Embryonic facial prominence (tissue), 1 donor: ENCODE measurements around the gene SSNA1.

Experiments used
- DNase-seq: peaks from one replicate; pipeline ENCODE4 v3.0.0-alpha.2; 2016; ENCODE audit errors: extremely low spot score

SSNA1 gene

DNA sequence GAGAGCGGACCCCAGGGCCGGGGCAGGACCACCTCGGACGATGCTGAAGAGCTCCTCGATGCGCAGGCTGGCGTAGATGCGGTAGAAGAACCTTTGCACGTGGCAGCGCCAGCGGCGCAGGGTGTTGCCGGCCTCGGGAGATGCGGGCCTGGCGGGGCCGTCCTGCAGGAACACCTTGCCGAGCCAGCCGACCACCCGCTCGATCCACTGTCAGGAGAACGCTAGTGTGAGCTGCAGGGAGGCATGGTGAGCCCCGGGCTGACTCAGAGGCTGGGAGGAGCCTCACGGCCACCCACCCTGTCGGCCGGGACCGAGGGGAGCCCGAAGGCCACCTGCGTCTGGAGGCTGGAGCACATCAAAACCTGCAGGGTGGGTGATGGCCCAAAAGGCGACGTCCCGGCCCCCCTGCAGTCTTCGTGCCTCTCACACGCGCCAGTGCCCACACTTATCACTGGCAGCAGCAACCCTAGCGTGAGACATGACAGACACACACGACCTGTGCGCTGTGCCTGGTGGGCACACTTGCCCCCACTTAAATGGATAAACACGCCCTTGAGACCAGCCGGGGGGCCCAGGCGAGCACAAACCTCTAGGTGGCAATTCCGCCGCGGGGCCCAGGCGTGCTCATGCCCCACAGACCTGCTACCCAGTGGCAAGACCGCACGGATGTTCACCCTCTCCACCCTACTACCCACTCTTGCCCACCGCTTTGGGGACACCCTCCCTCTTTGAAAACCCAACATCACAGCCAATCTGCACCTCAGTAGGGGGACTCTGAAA is 3.4 kb upstream of the SSNA1 start:
- DNase-seq, result no peak

DNA sequence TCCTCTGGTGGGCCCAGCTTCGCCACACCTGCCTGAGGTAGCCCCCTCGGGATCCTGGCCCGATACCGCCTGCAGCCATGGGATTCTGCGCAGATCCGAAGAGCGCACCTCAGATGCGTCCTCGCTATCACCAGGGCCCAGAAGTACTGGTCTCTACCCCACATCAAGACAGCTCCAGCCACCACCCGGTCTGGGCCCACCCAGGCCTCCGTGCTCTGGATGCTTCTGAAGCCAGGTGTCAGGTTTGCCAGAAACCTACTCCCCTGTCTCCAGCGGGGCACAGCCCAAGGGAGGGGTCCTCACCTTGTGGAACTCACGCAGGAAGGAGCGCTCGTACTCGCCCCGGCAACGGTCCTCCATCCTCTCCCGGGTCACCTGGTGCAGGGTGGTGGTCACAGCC is 2.6 kb upstream of the SSNA1 start:
- no peak for DNase-seq

DNA sequence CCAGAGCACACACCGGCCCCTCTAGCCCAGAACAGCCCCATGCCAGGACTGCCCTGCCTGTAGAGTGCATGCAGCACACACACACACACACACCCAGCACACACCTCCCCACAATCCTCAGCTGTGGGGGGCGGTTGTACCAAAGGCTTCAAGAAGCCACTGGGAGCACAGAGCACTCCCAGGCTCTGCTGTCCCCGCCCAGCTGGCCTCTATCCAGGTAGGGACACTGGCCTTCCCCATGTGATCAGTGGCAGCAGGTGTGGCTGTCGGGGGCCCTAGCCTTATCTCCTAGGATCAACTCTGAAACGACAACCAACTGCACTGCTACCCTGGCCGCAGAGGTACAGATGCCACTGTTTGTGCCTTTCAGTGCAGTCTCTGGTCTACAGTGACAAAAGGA is 2.1 kb upstream of the SSNA1 start:
- no peak for DNase-seq

DNA sequence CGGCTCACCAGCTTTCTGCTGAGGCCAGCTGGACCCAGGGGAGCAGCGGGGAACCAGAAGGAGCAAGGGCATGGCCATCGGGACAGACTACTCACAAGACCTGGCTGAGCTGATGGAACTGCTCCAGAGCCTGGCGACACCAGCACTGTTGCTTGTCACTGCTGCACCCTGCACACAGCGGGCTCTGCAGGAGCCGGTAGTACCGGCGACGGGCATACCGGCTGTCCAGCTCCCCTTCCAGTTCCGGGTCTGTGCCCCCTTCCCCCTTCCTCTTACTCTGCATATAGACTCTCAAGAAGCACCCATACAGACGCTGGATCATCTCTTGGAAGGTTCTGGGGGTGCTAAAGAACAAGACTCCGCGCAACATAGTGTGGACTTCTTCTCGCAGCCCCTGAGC is 1.1 kb upstream of the SSNA1 start:
- no peak for DNase-seq

DNA sequence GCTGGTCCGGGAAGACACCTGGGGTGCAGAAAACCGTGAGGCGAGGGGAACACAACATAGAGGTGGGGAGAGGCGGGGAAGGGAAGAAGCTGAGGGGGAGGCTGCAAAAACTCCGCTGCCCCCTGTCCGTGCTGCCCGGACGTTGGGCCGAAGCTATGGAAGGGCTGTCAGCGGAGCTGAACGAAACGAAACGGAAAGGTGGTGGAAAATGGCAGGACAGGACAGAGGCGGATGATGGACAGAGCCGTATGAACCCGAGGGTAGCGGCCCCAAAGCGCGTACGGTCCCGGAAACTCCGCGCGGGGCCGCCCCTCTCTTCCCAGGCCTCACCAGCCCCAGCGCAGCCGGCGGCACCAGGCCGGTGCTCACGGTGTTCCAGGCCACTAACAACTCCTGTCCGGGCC is 388 bp upstream of the SSNA1 start:
- DNase-seq, result no peak

DNA sequence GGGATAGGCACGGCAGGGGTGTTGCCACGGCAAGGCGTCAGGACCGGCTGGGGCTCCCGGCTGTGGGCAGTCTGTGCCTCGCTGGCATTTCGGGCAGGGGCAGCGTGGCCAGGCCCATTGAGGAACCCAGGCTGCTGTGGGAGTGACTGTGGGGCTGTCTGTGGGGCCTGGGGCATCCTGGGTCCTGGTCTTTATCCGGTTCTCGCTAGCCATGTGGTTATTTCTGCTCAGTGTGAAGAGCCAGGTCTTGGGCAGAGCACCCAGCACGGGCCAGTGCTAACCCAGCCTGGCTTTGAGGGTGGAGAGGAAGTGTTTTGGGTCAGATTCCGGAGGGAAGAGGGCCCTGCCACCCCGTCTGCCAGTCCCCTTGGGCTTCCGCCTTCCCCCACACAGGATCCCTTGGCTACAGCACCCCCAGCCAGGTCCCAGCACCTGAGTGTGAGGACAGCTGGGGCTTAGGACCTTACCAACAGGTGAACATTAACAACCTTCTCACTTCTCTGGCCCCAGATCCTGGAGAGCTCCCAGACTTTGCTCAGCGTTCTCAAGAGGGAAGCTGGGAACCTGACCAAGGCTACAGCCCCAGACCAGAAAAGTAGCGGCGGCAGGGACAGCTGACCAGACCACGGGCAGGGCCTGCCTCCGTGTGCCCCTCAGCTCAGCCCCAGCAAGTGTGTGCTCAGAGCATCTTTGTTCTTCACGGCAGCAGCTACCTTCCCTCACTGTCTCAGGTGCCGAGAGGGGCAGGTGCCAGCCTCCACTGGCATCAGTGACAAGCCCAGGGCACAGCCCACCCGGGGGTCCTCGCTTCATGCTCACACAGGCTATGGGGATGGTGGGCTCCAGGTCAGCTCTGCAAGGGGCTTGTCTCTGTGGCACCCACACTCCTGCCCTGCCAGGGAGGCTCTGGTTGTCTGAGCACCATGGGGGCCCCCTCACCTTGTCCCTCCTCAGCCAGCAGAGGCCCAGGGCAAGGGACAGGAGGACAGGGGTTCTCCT is 1.1 kb downstream of the SSNA1 start:
- no peak for DNase-seq

GRCh38 chr9:137190315-137190856 is 1.9 kb downstream of the SSNA1 start:
- DNase-seq, result no peak

- DNase-seq, result no peak
These were observed 2.8 kb downstream of the SSNA1 start for GRCh38 chr9:137191245-137191644.

DNA sequence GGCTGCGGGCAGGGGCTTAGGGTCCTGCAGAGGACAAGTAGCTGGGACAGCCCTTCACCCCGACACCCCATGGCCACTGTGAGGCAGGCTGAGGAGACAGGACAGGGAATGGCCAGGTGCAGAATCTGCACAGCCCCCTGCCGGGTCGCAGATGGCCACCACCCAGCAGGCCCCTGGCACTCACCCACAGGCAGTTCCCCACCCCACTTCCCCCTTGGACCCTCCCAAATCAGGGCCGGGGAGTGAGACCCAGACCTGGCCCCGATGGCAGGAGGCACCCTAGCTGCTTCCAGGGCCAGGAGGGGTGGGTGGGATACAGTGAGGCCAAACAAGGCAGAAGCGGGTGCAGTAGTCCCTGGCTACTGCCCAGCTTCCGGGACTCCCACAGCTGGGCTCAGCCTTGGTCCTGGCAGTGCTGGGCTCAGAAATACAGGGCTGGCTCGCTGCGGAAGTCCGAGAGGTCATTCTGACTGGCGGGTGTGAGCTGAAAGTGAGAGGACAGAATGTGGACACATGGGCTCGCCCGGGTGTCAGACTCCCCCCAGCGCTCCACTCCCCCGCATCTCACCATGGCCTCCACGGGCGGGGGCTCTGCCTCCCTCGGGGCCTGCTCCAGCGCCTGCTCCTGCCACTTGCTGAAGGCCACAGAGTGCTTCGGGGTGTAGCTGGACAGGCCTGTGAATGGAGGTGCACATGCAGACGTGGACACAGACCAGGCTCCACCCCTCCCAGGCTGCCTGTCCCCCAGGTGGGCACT is 3.4 kb downstream of the SSNA1 start:
- DNase-seq, result no peak

GRCh38 chr9:137192448-137192780 is 3.9 kb downstream of the SSNA1 start:
- DNase-seq, result no peak

DNA sequence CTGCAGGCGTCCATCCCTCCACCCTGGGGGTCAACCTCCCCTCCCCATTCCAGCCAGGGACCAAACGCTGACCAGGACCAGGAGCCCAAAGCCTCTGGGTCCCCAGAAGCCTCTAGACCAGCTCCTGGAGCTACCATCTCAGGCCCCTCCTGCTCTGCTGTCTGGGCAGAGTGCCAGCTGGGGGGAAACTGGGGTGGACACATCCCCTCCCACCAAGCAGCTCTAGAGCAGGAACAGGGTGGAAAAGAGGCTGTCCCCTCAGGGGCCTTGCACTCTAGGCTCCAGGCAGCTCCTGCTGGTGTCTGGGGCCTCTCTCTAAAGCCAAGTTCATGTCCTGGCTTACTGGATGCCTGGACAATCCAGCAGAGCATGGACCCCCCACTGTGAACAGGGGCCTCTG is 4.4 kb downstream of the SSNA1 start:
- no peak for DNase-seq

DNA sequence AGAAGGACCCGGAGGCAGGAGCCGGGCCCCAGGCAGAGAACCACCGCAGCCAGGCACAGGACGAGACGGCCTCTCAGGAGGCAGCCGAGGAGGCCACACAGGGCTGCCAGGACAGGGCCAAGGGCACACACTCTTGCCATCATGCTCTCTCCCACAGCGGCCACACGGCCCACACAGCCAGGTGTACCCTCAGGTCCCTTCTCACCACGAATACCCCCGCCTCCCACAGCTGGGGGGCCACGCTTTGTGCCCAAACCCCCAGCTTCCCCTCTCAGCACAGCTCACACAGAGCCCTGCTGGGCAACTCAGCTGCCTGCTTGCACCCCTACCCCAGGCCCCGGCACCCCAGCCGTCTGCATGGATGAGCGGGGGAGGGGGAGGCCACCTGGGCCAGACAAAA is 5.3 kb downstream of the SSNA1 start:
- DNase-seq, result no peak

DNA sequence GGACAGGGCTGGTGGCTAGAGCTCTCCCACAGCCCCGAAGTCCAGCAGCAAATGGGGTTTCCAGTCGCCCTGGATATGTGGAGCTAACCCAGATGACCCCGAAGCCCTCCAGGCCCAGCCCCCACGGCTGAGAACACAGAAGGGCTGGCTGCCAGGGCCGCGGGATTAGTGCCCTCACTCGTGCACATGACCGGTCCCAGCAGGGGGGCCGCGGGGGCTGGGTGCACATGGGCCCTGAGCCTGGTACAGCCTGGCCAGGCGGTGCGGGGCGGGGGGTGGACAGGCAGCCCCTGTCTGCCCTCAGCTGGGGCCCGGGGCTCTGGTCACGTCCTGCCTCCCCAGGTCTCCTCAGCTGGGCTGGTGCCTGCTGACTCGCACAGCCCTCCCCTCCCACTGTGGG is 5.9 kb downstream of the SSNA1 start:
- DNase-seq, result no peak

DNA sequence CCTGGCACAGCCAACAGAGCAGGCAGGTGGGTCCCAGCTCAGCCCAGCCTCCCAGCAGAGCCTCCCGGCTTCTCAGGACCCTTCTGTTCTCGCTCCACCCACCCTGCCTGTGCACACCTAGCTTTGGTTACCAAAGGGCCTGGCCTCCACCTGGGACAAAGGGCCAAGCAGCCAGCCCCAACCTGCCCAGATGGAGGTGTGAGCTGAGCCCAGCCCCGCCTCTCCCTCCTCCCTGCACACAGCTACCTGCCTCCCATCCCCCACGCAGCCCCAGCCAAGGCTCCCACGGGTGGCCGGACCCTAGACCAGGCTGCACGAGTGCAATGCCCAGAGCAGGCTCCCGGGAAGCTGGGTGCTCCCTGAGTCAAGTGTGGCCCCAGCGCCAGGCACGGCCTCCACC is 6.4 kb downstream of the SSNA1 start:
- no peak for DNase-seq

GRCh38 chr9:137195525-137196220 is 7.2 kb downstream of the SSNA1 start:
- no peak for DNase-seq

GRCh38 chr9:137198051-137198901 is 9.8 kb downstream of the SSNA1 start:
- DNase-seq, result no peak

GRCh38 chr9:137198902-137199283 is 10.4 kb downstream of the SSNA1 start:
- DNase-seq, result no peak

- no peak for DNase-seq
These were observed 11.1 kb downstream of the SSNA1 start for GRCh38 chr9:137199411-137200121.

GRCh38 chr9:137200311-137201204 is 12.1 kb downstream of the SSNA1 start, which contains the start of gene TPRN:
Gene TPRN (minus strand): TSS chr9:137200741. CDS start chr9:137200711, 30 bp downstream.
- DNase-seq, result peak; percentile 91
